MG63 (cell line): ENCODE measurements around the gene MARK3. TPM values are rescaled to one million over a fixed set of nuclear protein-coding genes. Genes with fewer than 3 reads are reported as not detected.
"Not testable (repeated sequence)": the region's sequence is repeated elsewhere in the genome, so short reads cannot be mapped to it uniquely, and the experiment has no call there.

Experiments
- DNase-seq: peaks from one replicate; pipeline ENCODE4 v3.0.0-alpha.2; 2020
- H3K27me3 ChIP-seq: fragments of 250-450 bp; sonication (Bioruptor Pico); 2 replicates; pipeline ENCODE4 v1.5.1; 2020; ENCODE audit warnings: mild to moderate bottlenecking, moderate library complexity
- H3K36me3 ChIP-seq: fragments of 250-450 bp; sonication (Bioruptor Pico); 2 replicates; pipeline ENCODE4 v1.5.1; 2020; ENCODE audit warnings: mild to moderate bottlenecking, moderate library complexity
- H3K4me3 ChIP-seq: fragments of 250-450 bp; sonication (Bioruptor Pico); 2 replicates; pipeline ENCODE4 v1.5.1; 2020; ENCODE audit warnings: mild to moderate bottlenecking, moderate library complexity
- H3K9me3 ChIP-seq: fragments of 250-450 bp; sonication (Bioruptor Pico); 2 replicates; pipeline ENCODE4 v1.5.1; 2020; ENCODE audit warnings: mild to moderate bottlenecking, moderate library complexity
- total RNA-seq: library from RNA; depleted of rRNA; stranded (reverse); fragments of >200 nt; shearing (Covaris generic); gene quantifications from 2 replicates; pipeline ENCODE4 v1.2.3, GENCODE V29; 2014; ENCODE audit warnings: low replicate concordance

MARK3 gene
- total RNA-seq, 1 experiment from 2014 or later: 31.6 TPM

DNA sequence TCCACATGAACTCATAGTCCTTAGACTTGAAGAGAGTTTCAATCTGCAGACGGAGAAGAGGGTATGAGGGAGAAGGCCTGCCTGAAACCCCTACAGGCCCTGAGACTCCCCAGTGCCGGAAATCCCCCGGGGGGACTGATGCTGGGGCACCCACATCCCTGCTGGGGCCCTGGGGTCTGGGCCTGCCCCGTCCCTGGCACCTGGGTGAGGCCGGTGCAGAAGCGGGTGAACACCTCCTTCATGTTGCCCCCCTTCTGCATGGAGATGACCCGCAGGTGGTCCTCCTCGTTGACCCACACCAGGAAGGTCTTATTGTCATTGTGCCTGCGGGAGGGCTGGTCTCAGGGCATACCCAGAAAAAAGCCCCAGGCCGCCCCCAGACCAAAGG, 135.0 kb downstream of the MARK3 start:
- Histone ChIP-seq H3K4me3 (no peak overlapping the region), H3K36me3 (no peaks in the 10 kb centered on the region; the same call in 1 of the 2 replicates), H3K9me3 (no peaks in the 10 kb centered on the region), H3K27me3 (no peaks in the 10 kb centered on the region; the same call in 1 of the 2 replicates)
- DNase-seq: no peak

DNA sequence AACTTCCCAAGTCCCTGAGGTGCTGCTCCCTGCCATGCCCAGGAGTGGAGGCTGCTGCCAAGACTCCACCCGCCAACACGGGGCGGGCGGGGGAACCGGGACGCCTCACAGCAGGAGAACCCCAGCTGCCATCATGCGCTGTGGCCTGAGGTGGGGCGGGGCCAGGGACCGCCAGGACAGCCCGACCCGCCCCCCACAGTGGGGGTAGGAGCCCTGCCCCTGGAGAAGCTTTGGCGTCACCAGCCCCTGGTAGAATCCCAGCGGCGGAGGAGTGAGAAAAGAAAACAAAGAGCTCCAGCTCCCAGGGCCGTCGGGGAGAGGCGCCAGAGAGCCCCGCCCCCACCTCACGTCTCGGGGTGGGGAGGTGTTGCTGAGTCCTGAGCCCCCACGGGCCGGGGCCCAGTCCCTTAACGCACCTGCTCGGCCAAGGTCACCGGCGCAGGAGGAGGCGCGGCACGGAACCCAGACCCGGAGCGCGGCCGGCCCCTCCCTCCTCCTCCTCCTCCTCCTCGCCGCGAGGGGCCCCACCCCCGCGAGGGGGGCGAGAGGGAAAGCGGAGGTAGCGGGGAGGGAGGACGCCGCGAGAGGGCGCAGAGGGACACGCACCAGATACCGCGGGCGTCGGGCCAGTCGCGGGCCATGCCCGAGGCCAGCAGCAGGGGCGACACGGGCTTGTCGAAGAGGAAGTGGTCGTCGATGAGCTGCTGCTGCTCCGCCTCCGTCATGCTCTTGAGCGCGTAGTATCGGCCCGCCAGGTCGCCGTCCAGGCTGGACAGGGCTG, 135.6 kb downstream of the MARK3 start:
- H3K4me3 ChIP-seq: peak overlapping the region; percentile 49
- no peaks in the 10 kb centered on the region for H3K9me3 ChIP-seq
- peak; percentile 69 for DNase-seq
- H3K36me3 ChIP-seq: no peaks in the 10 kb centered on the region; the same call in 1 of the 2 replicates
- H3K27me3 ChIP-seq: no peaks in the 10 kb centered on the region; the same call in 1 of the 2 replicates

DNA sequence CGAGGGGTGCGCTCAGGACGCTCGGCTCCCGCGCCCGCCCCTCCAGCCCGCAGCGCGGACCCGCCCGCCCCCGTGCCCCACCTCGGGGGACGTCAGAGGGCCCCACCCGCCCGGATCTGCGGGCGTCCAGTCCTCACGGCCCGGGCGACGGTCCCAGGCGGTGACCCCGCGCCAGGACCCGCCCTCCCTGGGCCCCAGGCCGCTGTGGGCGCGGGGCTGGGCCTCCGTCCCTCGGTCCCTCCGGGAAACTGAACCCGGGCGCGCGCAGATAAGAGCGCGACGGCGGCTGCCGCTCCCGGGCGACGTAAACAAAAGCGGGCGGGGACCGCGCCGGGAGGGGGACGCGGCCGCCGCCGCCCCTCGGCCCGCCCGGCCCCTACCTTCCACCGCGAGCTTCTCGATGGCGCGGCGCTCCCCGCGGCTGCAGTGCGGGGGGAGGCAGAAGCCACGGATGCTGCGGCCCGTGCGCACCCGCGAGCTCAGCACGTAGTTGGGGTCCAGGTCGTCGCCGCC, 136.3 kb downstream of the MARK3 start:
- Histone ChIP-seq H3K9me3 (no peaks in the 10 kb centered on the region), H3K27me3 (no peaks in the 10 kb centered on the region; the same call in 1 of the 2 replicates), H3K36me3 (no peaks in the 10 kb centered on the region; the same call in 1 of the 2 replicates), H3K4me3 (peak overlapping the region; percentile 49)
- DNase-seq: no peak

DNA sequence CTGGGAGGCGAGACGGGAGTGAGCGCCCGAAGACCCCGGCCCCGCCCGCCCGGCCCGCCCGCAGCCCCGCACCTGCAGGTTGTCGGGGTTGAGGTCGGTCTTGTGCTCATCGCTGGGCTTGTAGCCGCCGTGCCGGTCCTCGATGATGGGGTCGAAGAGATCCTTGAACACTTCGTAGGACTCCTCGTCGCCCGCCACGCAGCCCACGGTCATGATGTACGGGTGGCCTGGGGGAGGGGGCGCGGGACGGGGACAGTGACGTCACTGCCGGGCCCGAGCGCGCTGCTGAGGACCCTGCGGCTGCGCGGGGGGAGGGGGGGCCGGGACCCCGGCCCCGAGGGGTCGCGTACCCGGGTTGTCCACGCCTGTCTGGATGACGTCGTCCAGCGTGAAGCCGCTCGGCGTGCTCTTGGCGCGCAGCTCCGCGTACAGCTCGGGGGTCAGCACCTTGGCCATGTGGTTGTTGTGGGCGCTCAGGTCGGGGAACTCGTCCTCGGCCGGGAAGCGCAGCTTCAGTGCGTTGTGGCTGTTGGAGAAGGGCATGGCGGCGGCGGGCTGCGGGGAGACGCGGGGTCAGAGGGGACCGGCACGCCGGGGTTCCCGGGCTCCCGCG, 136.8 kb downstream of the MARK3 start:
- H3K9me3 ChIP-seq: no peaks in the 10 kb centered on the region
- no peak for DNase-seq
- no peaks in the 10 kb centered on the region; the same call in 1 of the 2 replicates for H3K27me3 ChIP-seq
- no peaks in the 10 kb centered on the region; the same call in 1 of the 2 replicates for H3K36me3 ChIP-seq
- peak overlapping the region; percentile 49 for H3K4me3 ChIP-seq

DNA sequence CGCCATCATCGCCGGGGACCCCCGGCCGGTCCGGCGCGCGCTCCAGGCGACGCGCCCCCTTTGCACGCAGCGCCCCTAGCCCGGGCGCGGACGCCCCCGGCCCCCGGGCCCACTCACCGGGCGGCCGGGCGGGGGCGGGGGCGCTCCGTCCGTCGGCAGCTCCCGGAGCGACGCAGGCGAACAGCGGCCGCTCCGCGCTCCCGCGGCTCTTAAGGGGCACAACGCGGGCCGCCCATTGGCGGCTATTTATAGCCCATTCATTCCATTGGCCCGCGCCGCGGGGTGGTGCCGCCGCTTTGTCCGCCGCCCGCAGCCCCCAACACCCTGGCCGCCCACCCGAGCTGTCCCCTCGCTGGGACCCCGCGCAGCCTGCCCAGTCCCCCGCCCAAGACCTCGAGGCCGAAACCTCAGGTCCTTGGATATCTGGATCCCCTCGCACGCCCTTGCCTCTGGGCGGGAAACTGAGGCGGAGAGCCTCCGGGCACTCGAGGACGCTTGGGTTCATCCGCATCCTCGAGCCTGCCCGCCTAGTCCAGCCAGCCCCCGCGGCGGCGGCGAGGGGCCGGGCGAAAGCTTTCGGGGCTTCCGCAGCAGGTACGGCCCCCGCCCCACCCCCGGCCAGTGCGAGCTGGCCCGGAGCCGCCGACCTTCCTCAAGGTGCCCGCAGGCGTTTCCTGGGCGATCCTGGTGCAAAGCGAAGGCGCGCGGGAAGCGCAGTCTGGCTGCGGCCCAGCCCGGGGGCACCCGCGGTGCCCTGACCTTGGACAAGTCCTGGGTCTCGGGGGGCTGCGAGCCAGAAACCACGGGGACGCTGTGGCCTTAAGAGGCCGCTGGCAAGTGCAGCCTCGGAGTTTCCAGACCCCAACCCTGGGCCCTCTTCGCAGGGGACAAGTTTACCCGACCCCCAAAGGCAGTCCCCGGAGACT, 137.7 kb downstream of the MARK3 start, which contains the start of gene CKB:
TSS of gene CKB (minus strand) at position 182 of the 926 bp plus-strand sequence. CDS start 337 bp downstream, outside the sequence.
- Histone ChIP-seq H3K4me3 (peak within 1 kb of the TSS; percentile 49), H3K9me3 (no peaks in the 10 kb centered on the region), H3K36me3 (no peaks in the 10 kb centered on the region; the same call in 1 of the 2 replicates), H3K27me3 (no peaks in the 10 kb centered on the region; the same call in 1 of the 2 replicates)
- no peak for DNase-seq

DNA sequence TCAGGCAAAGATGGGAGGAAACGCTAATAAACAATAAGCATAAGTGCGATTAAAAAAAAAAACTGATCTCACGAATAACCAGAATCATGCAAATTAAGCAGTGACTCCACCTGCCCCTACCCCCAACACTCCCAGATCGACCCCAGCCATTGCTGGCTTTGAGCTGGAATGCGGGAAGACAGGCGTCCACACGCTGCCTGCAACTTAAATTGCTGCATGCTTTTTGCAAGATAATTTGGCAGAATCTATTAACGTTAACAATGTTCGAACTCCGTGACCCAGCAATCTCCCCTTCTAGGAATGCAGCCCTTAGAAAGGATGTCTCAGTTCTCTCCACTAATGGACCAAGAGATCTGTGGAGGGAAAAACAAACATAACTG, 138.3 kb downstream of the MARK3 start:
- Histone ChIP-seq H3K27me3 (no peaks in the 10 kb centered on the region; the same call in 1 of the 2 replicates), H3K4me3 (no peak overlapping the region), H3K36me3 (no peaks in the 10 kb centered on the region; the same call in 1 of the 2 replicates), H3K9me3 (no peaks in the 10 kb centered on the region)
- no peak for DNase-seq

DNA sequence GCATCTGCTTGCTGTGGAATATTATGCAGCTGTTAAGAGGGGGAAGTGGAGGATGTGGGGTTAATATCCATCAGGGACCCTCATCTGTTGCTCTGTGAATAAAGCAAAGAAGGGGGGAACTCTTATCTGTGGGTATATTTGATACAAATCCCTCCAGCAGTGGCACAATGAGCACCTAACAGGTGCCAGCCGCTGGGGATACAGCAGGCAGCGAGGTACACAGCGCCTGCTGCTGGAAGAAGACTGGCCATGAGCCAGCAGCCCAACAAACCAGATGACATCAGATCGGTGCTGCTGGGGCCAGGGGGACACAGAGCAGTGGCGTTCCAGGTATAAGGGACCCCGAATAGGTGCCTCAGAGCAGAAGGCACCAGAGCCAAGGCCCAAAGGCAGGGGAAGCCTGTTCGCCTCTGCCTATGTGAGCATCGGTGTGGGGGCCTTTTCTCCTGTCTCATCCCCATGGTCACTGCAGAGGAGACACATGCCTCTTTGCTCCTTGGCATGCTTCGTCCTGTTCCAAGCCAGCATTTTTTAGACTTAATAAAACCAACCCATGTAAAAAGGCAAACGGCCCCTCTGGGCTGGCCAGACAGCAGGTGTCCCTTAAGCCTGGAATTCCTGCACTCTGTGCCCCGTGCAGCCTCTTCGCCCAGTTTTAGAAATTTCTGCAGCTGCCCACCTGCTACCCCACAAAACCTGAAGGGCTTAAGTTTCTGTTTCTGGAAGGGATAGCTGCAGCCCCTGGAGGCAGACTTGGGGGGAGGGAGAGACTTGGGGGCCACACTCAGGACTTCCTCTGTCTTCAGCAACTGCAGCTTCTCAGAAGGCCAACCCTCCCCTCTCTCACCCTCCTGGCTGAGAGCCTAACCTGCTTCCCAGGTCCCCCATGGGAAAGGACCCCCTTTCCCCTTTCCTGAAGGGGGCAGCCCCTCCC, 139.1 kb downstream of the MARK3 start:
- no peak for DNase-seq
- H3K4me3 ChIP-seq: no peak overlapping the region
- H3K9me3 ChIP-seq: no peaks in the 10 kb centered on the region
- no peaks in the 10 kb centered on the region; the same call in 1 of the 2 replicates for H3K27me3 ChIP-seq
- no peaks in the 10 kb centered on the region; the same call in 1 of the 2 replicates for H3K36me3 ChIP-seq

DNA sequence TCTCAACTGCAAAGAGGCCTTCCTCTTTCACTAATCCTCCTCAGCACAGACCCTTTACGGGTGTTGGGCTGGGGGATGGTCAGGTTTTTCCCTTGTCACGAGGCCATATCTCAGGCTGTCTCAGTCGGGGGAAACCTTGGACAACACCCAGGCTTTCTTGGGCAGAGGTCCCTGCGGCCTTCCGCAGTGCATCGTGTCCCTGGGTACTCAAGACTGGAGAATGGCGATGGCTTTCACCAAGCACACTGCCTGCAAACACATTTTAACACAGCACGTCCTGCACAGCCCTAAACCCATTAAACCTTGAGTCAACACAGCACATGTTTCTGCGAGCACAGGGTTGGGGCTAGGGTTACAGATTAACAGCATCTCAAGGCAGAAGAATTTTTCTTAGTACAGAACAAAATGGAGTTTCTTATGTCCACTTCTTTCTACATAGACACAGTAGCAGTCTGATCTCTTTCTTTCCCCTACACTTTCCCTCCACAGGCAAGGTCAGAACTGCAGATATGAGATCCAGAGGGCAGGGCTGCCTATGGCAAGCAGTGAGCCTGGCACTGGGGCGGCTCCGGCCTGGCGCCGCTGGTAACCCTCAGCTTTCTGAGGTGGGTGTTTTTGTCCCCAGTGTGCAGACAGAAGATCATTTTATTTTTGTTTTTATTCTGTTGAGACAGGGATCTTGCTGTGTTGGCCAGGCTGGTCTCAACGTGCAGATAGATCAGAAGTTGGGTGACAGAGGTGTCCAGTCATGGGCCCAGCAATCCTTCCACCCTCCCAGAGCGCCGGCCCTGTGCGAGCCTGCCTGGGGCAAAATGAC, 140.4 kb downstream of the MARK3 start:
- not testable (repeated sequence) for H3K27me3 ChIP-seq, H3K4me3 ChIP-seq, H3K36me3 ChIP-seq, H3K9me3 ChIP-seq, DNase-seq

DNA sequence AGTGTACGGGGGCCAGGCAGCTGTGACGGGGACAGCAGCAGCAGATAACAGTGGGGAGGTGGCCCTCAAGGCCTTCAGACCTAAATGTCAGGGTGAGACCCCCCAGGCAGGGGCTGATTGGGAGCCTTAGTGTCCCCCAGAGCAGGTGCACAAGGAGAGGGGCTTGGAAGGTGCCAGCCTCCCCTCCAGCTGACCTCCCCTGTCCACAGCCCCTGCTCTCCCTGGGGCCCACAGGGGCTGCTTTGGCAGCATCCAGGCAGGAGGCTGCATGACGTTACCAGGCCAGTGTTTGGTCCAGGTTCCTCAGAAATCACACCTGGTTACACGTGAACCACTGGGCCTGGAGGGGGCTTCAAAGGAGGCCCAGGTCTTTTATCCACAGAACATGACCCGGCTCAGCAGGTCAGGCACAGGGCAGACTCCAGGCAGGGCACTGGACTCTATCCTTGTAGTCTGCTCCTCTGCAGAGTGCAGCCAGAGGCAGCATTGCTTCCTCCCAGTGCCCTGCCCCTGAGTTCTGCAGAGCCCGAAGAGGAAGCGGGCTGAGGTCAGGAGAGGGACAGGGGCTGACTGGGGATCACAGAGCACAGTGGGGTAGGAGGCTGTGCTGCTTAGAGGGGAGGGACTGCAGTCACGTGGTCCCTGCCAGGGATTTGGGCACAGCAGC, 141.2 kb downstream of the MARK3 start:
- no peaks in the 10 kb centered on the region for H3K9me3 ChIP-seq
- no peak overlapping the region for H3K4me3 ChIP-seq
- no peak for DNase-seq
- no peaks in the 10 kb centered on the region; the same call in 1 of the 2 replicates for H3K27me3 ChIP-seq
- H3K36me3 ChIP-seq: peaks cover 4% of the 10 kb centered on the region

DNA sequence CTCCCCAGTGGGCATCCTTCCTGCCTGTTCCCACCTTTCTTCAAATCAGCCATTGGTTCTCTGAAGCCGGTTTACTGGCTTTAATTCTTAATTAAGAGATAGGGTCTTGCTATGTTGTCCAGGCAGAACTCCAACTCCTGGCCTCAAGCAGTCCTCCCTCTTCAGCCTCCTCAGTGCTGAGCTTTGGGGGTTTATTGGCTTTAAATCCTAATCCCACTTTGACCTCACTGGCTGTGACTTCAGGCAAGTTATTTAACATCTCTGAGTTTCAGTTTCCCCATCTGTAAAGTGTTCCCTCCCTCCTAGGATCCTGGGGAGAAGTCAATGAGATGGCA, 141.7 kb downstream of the MARK3 start:
- Histone ChIP-seq H3K4me3 (no peak overlapping the region), H3K27me3 (no peaks in the 10 kb centered on the region; the same call in 1 of the 2 replicates), H3K36me3 (peaks cover 4% of the 10 kb centered on the region), H3K9me3 (no peaks in the 10 kb centered on the region)
- DNase-seq: no peak

DNA sequence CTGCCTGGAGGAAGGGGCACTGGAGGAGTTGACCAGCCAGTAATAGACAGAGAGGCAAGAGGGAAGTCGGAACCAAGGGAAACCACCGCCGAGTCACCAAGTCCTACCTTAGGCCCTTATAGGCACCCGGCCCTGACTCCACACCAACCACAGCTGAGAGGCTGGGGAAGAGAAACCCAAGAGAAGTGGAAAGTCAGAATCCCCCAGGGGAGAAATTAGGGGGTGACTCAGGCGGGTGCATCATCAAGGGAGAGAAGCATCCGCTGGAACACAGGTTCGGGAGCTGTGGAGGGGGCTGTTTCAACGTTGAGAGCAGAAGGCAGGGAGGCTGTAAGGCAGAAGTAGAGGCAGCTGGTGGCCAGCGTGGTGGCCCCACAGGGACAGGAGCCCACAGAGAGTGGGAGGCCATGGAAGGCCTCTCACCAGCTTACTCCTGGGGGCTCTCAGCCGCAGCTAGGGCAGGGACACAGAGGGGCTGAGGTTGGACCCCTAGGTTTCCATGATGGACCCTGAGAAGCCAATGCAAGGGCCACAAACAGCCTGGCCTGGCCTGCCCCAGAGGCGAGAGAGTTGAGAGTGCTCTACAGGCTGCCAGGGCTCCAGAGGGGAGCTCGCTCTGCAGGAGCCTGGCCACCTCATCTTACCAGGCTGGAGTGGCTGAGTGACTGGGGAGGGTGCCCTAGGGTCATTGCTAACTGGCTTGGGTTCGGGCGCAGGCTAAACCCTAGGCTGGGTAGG, 142.4 kb downstream of the MARK3 start:
- Histone ChIP-seq H3K36me3 (peaks cover 4% of the 10 kb centered on the region), H3K27me3 (no peaks in the 10 kb centered on the region; the same call in 1 of the 2 replicates), H3K9me3 (no peaks in the 10 kb centered on the region), H3K4me3 (no peak overlapping the region)
- no peak for DNase-seq

DNA sequence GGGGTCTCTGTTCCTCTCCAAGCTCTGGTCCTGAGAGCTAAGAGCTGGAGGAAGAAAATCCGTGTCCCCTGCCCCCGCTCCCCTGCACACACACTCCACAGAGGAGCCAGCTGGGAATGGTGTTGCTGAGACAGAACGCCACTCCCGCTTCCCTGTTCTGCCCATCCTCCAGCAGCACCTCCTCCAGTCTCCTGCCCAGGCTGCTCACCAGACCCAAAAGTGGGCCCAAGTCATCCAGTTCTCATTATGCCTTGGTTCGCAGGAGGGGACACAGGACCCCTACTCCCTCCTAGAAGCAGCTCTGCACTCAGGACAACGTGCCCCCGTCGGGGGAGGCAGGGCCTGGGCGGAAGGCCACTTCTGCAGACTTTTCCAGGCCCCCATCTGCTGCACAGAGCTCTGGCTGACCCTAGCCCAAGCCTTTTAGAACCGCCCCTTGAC, 143.0 kb downstream of the MARK3 start:
- Histone ChIP-seq H3K4me3 (peak overlapping the region; percentile 79), H3K9me3 (no peaks in the 10 kb centered on the region), H3K27me3 (no peaks in the 10 kb centered on the region), H3K36me3 (peaks cover 4% of the 10 kb centered on the region)
- no peak for DNase-seq

DNA sequence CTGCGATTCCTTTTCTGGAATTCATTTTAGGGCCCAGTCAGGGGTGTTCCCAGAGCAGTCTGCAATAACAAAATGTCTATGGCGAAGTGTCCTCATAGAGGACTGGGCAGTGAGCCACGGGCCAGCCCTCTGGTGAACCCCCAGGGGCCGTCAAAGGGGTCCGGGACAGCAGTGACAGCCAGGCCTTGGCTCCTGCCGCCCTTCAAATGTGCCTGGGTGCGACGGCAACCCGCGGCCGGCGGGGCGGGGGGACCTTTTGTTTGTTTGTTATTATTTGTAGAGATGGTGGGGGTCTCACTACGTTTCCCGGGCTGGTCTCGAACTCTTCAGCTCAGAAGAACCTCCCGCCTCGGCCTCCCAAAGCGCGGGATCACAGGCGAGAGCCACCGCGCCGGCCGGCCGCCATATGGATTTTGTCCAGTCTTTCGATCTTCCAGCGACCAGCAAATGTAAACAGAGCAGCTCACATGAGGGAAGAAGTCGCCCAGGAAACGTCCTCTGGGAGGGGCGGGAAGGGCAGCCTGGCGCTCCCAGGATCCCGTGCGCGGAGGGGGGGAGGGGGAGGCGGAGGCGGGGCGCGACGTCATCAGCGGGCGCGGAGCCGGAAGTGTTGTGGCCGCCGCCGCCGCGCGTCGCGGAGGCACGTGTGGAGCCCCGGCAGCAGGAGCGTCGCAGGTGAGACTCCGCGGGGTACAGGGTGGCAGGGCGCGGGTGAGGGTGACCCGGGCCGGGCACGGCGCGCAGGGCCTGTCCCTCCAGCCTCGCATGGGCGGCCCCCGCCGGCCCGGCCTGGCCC, 143.6 kb downstream of the MARK3 start, which contains the start of gene TRMT61A:
TSS of gene TRMT61A (plus strand) at position 610 of the 796 bp plus-strand sequence. CDS start 783 bp downstream, outside the sequence.
- Histone ChIP-seq H3K27me3 (no peaks in the 10 kb centered on the region), H3K36me3 (peaks cover 4% of the 10 kb centered on the region), H3K9me3 (no peaks in the 10 kb centered on the region), H3K4me3 (peak within 1 kb of the TSS; percentile 79)
- peak; percentile 88 for DNase-seq
